Coronary artery (tissue), 2 donors: ENCODE measurements around the gene SPATA19.
"Not testable (repeated sequence)": the region's sequence is repeated elsewhere in the genome, so short reads cannot be mapped to it uniquely, and the experiment has no call there.

Experiments used
- DNase-seq: peaks from one replicate; pipeline ENCODE4 v3.0.0-alpha.2; 2017; ENCODE audit warnings: low spot score
- H3K27ac ChIP-seq, 2 donors: fragments of 200-600 bp; sonication (generic); one replicate each; pipeline ENCODE4 v1.5.1; 2016 to 2019
- H3K4me3 ChIP-seq: fragments of 200-600 bp; sonication (generic); 2 replicates; pipeline ENCODE4 v1.5.1; 2016; ENCODE audit warnings: mild to moderate bottlenecking, moderate library complexity
- TF ChIP-seq, protein P1 (sequence below): fragments of 200-600 bp; sonication (generic); IDR thresholded peaks from one replicate; pipeline ENCODE4 v1.5.1; 2019; ENCODE audit warnings: antibody characterized with exemption

Gene SPATA19

DNA sequence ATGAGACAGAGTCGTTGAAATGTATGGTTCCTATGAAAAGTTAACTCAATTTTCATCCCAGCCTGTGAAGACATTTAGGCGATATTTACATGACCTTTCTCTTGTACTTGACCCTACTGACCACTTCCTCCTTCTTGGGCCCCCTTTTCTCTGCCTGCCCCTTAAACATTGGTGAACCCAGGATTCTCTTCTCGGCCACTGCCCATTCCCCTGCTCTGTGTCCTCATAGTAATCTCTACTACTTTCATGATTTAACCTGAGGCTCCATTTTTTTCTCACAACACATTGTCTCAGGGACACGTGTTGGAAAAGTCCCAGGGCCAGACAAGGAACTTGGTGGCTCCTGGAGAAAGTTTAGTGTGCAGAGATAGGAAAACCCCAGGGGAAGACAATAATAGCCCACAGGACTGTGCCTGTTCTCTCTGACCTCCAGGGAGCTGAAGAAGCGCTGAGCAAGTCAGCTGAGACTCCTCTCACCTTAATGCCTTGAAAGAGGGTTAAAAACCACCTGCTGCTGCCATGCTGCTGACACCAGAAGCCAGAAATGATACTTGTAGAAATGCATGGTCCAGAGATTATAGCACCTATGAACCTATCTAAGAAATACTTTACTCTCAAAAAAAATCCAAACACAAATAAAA is 42.5 kb upstream of the SPATA19 start:
- DNase-seq, result no peak
- H3K4me3 ChIP-seq, result no peak overlapping the region
- no peak overlapping the region for H3K27ac ChIP-seq
- TF ChIP-seq, protein P1, sequence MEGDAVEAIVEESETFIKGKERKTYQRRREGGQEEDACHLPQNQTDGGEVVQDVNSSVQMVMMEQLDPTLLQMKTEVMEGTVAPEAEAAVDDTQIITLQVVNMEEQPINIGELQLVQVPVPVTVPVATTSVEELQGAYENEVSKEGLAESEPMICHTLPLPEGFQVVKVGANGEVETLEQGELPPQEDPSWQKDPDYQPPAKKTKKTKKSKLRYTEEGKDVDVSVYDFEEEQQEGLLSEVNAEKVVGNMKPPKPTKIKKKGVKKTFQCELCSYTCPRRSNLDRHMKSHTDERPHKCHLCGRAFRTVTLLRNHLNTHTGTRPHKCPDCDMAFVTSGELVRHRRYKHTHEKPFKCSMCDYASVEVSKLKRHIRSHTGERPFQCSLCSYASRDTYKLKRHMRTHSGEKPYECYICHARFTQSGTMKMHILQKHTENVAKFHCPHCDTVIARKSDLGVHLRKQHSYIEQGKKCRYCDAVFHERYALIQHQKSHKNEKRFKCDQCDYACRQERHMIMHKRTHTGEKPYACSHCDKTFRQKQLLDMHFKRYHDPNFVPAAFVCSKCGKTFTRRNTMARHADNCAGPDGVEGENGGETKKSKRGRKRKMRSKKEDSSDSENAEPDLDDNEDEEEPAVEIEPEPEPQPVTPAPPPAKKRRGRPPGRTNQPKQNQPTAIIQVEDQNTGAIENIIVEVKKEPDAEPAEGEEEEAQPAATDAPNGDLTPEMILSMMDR, result no peak

DNA sequence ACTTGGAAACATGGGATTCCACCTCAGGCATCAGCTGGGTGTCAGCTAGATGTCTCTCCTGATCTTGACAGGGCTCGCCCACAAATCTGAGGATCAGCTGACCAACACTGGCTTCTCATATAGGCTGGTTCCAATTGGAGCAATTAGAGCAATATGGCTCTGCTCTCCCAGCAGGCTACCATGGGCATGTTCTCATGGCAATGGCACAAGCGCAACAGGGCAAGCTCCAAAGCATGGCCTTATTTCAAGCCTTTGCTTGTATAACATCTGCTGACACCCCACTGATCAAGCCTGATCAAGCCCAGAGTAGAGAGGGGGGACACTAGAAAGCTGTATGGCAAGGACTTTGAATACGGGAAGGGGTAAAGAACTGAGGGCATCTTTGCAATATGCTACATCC is 40.7 kb upstream of the SPATA19 start:
- Histone ChIP-seq H3K27ac (no peak overlapping the region), H3K4me3 (no peak overlapping the region)
- TF ChIP-seq, protein P1, result no peak
- DNase-seq, result peak; percentile 38

GRCh38 chr11:133872160-133872559 is 26.8 kb upstream of the SPATA19 start:
- TF ChIP-seq, protein P1, result no peak
- Histone ChIP-seq H3K27ac (no peak overlapping the region), H3K4me3 (no peak overlapping the region)
- DNase-seq, result no peak

- Histone ChIP-seq H3K4me3 (no peak overlapping the region), H3K27ac (no peak overlapping the region)
- no peak for DNase-seq
- TF ChIP-seq, protein P1, result no peak
Measured at GRCh38 chr11:133867456-133867855, 22.1 kb upstream of the SPATA19 start.

GRCh38 chr11:133865466-133865865 is 20.2 kb upstream of the SPATA19 start:
- no peak overlapping the region for H3K4me3 ChIP-seq
- H3K27ac ChIP-seq, result no peak overlapping the region
- TF ChIP-seq, protein P1, result no peak
- no peak for DNase-seq

GRCh38 chr11:133864756-133865155 is 19.4 kb upstream of the SPATA19 start:
- no peak overlapping the region for H3K27ac ChIP-seq
- DNase-seq, result no peak
- H3K4me3 ChIP-seq, result no peak overlapping the region
- TF ChIP-seq, protein P1, result no peak

DNA sequence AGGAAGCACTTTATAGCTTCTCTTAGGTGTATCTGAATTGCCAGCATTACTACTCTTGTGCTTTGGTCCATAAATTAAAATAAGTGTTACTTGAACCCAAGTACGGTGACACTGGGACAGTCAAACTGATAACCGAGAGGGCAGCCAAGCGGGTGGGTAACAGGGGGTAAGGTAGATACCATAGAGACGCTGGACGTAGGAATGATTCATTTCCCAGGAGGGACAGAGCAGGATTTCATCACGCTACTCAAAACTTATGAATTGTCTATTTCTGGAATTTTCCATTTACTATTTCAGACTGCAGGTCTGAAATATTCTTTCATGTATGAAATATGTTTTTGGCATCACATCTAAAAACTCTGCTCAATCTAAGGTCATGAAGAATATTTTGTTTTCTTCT is 14.8 kb upstream of the SPATA19 start:
- Histone ChIP-seq H3K4me3 (no peak overlapping the region), H3K27ac (no peak overlapping the region)
- no peak for DNase-seq
- TF ChIP-seq, protein P1, result no peak

GRCh38 chr11:133854330-133854960 is 9.1 kb upstream of the SPATA19 start:
- not testable (repeated sequence) for H3K4me3 ChIP-seq, DNase-seq, H3K27ac ChIP-seq
